ENCODE data around the gene LRRK1.

Gene LRRK1

DNA sequence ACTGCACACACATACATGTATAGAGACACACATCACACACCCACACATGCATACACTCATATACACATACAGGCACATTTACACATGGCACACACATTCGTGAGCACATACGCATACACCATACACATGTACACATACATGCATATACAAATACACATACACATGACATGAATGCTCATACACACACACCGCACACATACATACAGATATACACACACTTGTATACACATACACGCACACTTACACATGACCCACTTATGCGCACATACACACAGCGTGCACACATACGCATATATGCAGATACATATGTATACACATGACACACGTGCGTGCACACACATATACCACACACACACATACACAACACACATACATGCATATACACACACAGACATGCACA is 162.7 kb downstream of the LRRK1 start:
- TF ChIP-seq RAD21 (IDR thresholded peaks at IDR 0.05; ENCODE audit: low read depth) (no peak), YY1 (IDR thresholded peaks at IDR 0.05; ENCODE audit: low read depth) (no peak), CEBPB (IDR thresholded peaks at IDR 0.05) (no peak), TCF12 (IDR thresholded peaks at IDR 0.05; ENCODE audit: low read depth) (no peak)
- TF ChIP-seq, protein P1, sequence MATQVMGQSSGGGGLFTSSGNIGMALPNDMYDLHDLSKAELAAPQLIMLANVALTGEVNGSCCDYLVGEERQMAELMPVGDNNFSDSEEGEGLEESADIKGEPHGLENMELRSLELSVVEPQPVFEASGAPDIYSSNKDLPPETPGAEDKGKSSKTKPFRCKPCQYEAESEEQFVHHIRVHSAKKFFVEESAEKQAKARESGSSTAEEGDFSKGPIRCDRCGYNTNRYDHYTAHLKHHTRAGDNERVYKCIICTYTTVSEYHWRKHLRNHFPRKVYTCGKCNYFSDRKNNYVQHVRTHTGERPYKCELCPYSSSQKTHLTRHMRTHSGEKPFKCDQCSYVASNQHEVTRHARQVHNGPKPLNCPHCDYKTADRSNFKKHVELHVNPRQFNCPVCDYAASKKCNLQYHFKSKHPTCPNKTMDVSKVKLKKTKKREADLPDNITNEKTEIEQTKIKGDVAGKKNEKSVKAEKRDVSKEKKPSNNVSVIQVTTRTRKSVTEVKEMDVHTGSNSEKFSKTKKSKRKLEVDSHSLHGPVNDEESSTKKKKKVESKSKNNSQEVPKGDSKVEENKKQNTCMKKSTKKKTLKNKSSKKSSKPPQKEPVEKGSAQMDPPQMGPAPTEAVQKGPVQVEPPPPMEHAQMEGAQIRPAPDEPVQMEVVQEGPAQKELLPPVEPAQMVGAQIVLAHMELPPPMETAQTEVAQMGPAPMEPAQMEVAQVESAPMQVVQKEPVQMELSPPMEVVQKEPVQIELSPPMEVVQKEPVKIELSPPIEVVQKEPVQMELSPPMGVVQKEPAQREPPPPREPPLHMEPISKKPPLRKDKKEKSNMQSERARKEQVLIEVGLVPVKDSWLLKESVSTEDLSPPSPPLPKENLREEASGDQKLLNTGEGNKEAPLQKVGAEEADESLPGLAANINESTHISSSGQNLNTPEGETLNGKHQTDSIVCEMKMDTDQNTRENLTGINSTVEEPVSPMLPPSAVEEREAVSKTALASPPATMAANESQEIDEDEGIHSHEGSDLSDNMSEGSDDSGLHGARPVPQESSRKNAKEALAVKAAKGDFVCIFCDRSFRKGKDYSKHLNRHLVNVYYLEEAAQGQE (IDR thresholded peaks at IDR 0.05; ENCODE audit: low read depth): no peak
- TF ChIP-seq, protein P2, sequence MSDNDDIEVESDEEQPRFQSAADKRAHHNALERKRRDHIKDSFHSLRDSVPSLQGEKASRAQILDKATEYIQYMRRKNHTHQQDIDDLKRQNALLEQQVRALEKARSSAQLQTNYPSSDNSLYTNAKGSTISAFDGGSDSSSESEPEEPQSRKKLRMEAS (IDR thresholded peaks at IDR 0.05): no peak

DNA sequence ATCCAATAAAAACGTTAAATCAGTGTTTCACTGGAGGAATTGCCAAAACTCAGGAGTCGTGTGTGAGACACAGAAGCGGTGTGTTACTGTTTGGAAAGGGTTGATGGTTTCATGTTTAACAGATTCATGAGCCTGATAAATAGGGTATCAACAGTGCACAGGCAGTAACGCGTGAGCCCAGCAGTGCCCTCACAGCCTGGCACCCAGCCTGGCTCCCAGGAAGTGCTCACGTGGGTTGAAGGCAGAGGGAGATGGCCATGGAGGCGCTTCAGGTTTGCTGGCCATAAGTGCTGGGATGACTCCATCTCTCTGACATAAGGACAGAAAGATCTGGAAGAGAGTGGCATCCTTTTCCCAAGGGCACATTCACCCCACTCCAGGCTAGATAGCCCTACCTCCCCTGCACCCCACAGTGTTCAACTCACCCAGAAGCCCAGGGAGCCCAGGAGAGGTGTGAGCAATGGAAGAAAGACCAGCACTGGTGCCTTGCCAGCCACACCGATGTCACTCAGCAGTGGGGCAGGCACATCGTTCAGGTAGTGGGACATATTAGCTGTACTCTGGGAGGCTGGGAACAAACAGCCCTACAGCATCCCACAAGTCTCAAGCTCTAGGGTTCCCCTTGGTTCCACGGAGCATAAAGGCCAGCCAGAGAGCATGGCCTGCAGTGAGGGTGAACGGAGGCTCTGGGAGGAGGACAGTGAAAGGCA is 164.3 kb downstream of the LRRK1 start:
- TF ChIP-seq TAF1 (IDR thresholded peaks at IDR 0.05; ENCODE audit: low read depth) (no peak), YY1 (IDR thresholded peaks at IDR 0.05; ENCODE audit: low read depth) (no peak), TCF12 (IDR thresholded peaks at IDR 0.05; ENCODE audit: low read depth) (no peak), CEBPB (IDR thresholded peaks at IDR 0.05) (no peak), CREB1 (IDR thresholded peaks at IDR 0.05; ENCODE audit: low read depth) (no peak), NFIC (IDR thresholded peaks at IDR 0.05) (no peak)
- TF ChIP-seq, protein P1 (IDR thresholded peaks at IDR 0.05; ENCODE audit: low read depth): no peak

DNA sequence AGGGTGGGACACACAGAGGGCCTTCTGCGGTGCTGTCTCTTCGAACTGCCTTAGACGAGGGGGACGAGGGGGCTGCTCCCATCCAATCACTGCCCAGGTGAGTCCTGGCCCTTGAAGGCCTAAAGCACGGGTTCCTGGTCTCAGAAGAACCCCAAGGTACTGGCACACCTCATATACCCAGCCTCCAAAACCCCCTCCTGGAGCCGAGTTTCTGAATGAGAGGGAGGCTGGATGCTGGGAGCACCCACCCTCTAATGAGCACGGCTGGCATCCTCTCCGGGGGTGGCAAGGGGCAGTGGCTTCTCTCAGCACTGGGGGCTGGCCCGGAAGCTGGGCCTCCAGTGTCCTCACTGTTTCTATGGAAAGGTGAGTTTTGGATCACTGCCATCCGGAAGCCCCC is 165.6 kb downstream of the LRRK1 start:
- TF ChIP-seq RAD21 (IDR thresholded peaks at IDR 0.05; ENCODE audit: low read depth) (no peak), NFIC (IDR thresholded peaks at IDR 0.05) (no peak), ZBTB7A (IDR thresholded peaks at IDR 0.05; ENCODE audit: low read depth) (no peak), CEBPB (IDR thresholded peaks at IDR 0.05) (no peak), FOXM1 (IDR thresholded peaks at IDR 0.05; ENCODE audit: borderline replicate concordance, low read depth) (no peak), TAF1 (IDR thresholded peaks at IDR 0.05; ENCODE audit: low read depth) (no peak), EGR1 (IDR thresholded peaks at IDR 0.05) (no peak)
- TF ChIP-seq, protein P3, sequence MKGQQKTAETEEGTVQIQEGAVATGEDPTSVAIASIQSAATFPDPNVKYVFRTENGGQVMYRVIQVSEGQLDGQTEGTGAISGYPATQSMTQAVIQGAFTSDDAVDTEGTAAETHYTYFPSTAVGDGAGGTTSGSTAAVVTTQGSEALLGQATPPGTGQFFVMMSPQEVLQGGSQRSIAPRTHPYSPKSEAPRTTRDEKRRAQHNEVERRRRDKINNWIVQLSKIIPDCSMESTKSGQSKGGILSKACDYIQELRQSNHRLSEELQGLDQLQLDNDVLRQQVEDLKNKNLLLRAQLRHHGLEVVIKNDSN (IDR thresholded peaks at IDR 0.05): no peak

DNA sequence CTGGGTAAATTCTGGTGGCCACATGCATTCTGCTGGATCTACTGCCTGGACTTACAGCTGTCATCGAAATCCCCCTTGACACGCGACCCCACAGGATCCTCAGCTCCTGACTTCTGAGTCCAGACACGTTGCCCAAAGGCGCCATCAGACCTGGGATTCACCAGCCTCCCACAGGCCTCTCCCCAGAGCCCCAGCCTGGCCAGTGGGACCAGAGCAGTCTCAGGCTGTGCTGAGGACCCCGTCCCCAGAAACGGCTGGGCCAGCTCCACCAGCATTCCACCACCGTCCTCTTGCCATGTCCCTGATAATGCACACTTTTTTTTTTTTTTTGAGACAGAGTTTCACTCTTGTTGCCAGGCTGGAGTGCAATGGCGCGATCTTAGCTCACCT is 166.1 kb downstream of the LRRK1 start:
- TF ChIP-seq ZBTB7A (IDR thresholded peaks at IDR 0.05; ENCODE audit: low read depth): no peak
- TF ChIP-seq, protein P2 (IDR thresholded peaks at IDR 0.05): no peak
- TF ChIP-seq CREB1 (IDR thresholded peaks at IDR 0.05; ENCODE audit: low read depth): no peak
- TF ChIP-seq EP300 (IDR thresholded peaks at IDR 0.05; ENCODE audit: borderline replicate concordance): no peak
- no peak for TF ChIP-seq TCF12 (IDR thresholded peaks at IDR 0.05; ENCODE audit: low read depth)
- no peak for TF ChIP-seq TEAD4 (IDR thresholded peaks at IDR 0.05)
- TF ChIP-seq YY1 (IDR thresholded peaks at IDR 0.05; ENCODE audit: low read depth): no peak
- TF ChIP-seq, protein P3 (IDR thresholded peaks at IDR 0.05): no peak
- TF ChIP-seq NFIC (IDR thresholded peaks at IDR 0.05): no peak
- TF ChIP-seq CEBPB (IDR thresholded peaks at IDR 0.05): no peak
- TF ChIP-seq TAF1 (IDR thresholded peaks at IDR 0.05; ENCODE audit: low read depth): no peak
- TF ChIP-seq FOXM1 (IDR thresholded peaks at IDR 0.05; ENCODE audit: borderline replicate concordance, low read depth): no peak

DNA sequence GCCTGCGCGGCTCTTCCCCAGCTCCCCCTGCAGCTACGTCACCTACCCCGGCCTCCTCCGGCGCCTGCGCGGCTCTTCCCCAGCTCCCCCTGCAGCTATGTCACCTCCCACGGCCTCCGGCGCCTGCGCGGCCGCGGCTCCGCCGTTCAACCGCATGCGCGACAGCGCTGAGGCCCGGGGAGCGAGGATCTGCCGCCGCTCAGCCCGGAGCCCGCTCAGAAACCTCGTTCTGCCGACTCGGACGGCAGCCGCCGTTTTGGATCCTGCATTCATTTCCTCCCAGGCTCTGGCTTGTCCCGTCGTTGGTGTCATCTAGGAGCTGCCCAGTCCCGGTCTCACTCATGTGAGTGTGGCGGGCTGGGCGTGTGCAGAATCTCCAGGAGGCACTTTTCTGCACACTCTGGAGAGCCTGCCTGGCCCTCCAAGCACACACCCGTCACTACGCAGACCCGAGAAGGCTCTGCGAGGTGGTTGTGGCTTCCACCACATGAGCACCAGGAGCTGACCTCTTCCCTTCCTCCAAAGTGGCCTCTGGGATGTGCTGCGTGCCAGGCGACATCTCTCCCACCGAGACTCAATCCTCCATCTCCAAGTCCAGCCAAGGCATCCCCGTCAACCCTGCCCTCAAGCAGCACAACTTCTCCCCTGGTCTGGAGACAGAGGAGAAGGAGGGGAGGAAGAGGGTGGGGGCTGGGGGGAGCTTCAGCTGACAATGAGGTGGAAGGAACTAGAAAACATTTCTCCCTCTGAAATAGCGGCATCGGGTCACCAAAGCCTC is 167.4 kb downstream of the LRRK1 start:
- TF ChIP-seq EP300 (IDR thresholded peaks at IDR 0.05; ENCODE audit: borderline replicate concordance) (no peak), EGR1 (IDR thresholded peaks at IDR 0.05) (no peak), ZBTB7A (IDR thresholded peaks at IDR 0.05; ENCODE audit: low read depth) (no peak), CREB1 (IDR thresholded peaks at IDR 0.05; ENCODE audit: low read depth) (no peak), FOXM1 (IDR thresholded peaks at IDR 0.05; ENCODE audit: borderline replicate concordance, low read depth) (no peak), YY1 (IDR thresholded peaks at IDR 0.05; ENCODE audit: low read depth) (no peak), NFIC (IDR thresholded peaks at IDR 0.05) (no peak), TAF1 (IDR thresholded peaks at IDR 0.05; ENCODE audit: low read depth) (no peak), CEBPB (IDR thresholded peaks at IDR 0.05) (no peak), TCF12 (IDR thresholded peaks at IDR 0.05; ENCODE audit: low read depth) (no peak), RAD21 (IDR thresholded peaks at IDR 0.05; ENCODE audit: low read depth) (no peak), TEAD4 (IDR thresholded peaks at IDR 0.05) (no peak)
- TF ChIP-seq, protein P1 (IDR thresholded peaks at IDR 0.05; ENCODE audit: low read depth): no peak
- TF ChIP-seq, protein P2 (IDR thresholded peaks at IDR 0.05): no peak
- TF ChIP-seq, protein P3 (IDR thresholded peaks at IDR 0.05): no peak
